Heart right ventricle (tissue), 16 donors: Measurements from ENCODE around the gene CCDC192. TPM values are rescaled to one million over a fixed set of nuclear protein-coding genes. Genes with fewer than 3 reads are reported as not detected.

Experiments used
- ATAC-seq, 8 donors: fragments of 200-7000 bp; cut with Tn5 transposase; one replicate each; pipeline ENCODE4 v1.9.1; 2020; ENCODE audit warnings: mild to moderate bottlenecking in 8 of 8, moderate library complexity in 8 of 8, moderate number of reproducible peaks in 1 of 8
- DNase-seq, 2 donors: peaks; one replicate each; pipeline ENCODE4 v3.0.0-alpha.2; 2020
- H3K27ac ChIP-seq, 10 donors: fragments of 200-600 bp; sonication (generic) in 2 of 10; one replicate each; pipeline versions ENCODE4 v1.5.0 to v1.8.0; 2020 to 2022; ENCODE audit warnings: mild to moderate bottlenecking in 3 of 10
- H3K27me3 ChIP-seq, 7 donors: fragments of 200-600 bp; one replicate each; pipeline ENCODE4 v1.8.0; 2021 to 2022; ENCODE audit warnings: mild to moderate bottlenecking in 2 of 7
- H3K36me3 ChIP-seq, 9 donors: fragments of 200-600 bp; sonication (generic) in 1 of 9; one replicate each; pipeline versions ENCODE4 v1.5.0 to v1.8.0; 2020 to 2022; ENCODE audit warnings: mild to moderate bottlenecking in 2 of 9
- H3K4me1 ChIP-seq, 9 donors: fragments of 200-600 bp; sonication (generic) in 1 of 9; one replicate each; pipeline versions ENCODE4 v1.5.0 to v1.8.0; 2020 to 2022; ENCODE audit warnings: mild to moderate bottlenecking in 4 of 9
- H3K4me3 ChIP-seq, 10 donors: fragments of 200-600 bp; sonication (generic) in 2 of 10; one replicate each; pipeline versions ENCODE4 v1.5.0 to v1.8.0; 2020 to 2022; ENCODE audit warnings: mild to moderate bottlenecking in 7 of 10, moderate library complexity in 2 of 10
- H3K9me3 ChIP-seq, 11 donors: fragments of 200-600 bp in 10 of 11; sonication (generic) in 2 of 11; one replicate each; pipeline versions ENCODE4 v1.5.0 to v1.8.0; 2013 to 2022; ENCODE audit warnings: mild to moderate bottlenecking in 2 of 11, control low read depth in 1 of 11, moderate library complexity in 1 of 11
- WGBS, 2 donors: extraction: QIAGEN DNeasy Blood & Tissue Kit; methylation state at CpG; one replicate each; pipeline ENCODE4 v1.1.7; 2013; ENCODE audit warnings: inconsistent platforms in 1 of 2; 5-methylcytosine and 5-hydroxymethylcytosine counted together
- intact Hi-C, 10 donors: fragments of 100-400 bp; cut with DNase I; formaldehyde crosslinking; loops; one replicate each; pipeline versions ENCODE4 v1.11.1 to v1.14.2; 2022
- polyA plus RNA-seq, 2 donors: library from polyadenylated mRNA; stranded (reverse); fragments of 200-250 nt; gene quantifications; one replicate each; pipeline ENCODE4 v1.2.3, GENCODE V29; 2013
- total RNA-seq, 10 donors: library from RNA; stranded (reverse); fragmentation: NEBNext Ultra II Directional in 3 of 10; extraction: Animal tissue kit (Norgen Biotek cat#: 25700) in 3 of 10; gene quantifications; one replicate each; pipeline versions ENCODE4 v1.2.1 to v1.2.4, GENCODE V29; 2021 to 2023
- TF ChIP-seq, protein P1 (sequence below), 9 donors: fragments of 200-600 bp; sonication (generic) in 2 of 9; IDR thresholded peaks; one replicate each; pipeline versions ENCODE4 v1.5.0 to v1.8.0; 2021 to 2022; ENCODE audit warnings: antibody characterized with exemption in 9 of 9, mild to moderate bottlenecking in 5 of 9, moderate library complexity in 1 of 9
- donor health status: Arrhythmogenic right ventricular cardiomyopathy.
- donor health status: ischemic (EF 13 %, LVEDD 7.1; RV severe dilation, severe dysfunction).
- donor health status: healthy with polysubstance abuse.
- donor health status: DM: no; HTN: yes; CAD: no.
- donor health status: DM: no; HTN: no; CAD: no.
- donor health status: ischemic (EF 25% LVEDD 6.9; RV normal size, moderate dysfunction).
- donor health status: ischemic (EF 25% LVEDD 5.7; RV mildly dilated, moderate dysfunction).
- donor health status: healthy.
- donor health status: DM: yes; HTN: yes; CAD: no.
- donor health status: Ischemic cardiomyopathy.
- donor health status: ischemic (EF 35%, LVEDD 5.7; RV mildly dilated, moderate dysfunction).
- donor health status: nonischemic (EF 11% LVEDD 7.7; RV severe dilation, severe dysfunction).
- donor health status: DM: yes; HTN: yes; CAD: no.
- donor health status: PGD.
- donor health status: ischemic (EF 29% LVEDD 5.4; RV normal size, mild dysfunction).
- donor health status: nonischemic (EF 23%, LVEDD 6.1; RV moderate dilation, normal function).

The CCDC192 gene
- total and polyA plus RNA-seq, 12 donors, result 0.13 to 0.76 (median 0.33) TPM; not detected in 8

DNA sequence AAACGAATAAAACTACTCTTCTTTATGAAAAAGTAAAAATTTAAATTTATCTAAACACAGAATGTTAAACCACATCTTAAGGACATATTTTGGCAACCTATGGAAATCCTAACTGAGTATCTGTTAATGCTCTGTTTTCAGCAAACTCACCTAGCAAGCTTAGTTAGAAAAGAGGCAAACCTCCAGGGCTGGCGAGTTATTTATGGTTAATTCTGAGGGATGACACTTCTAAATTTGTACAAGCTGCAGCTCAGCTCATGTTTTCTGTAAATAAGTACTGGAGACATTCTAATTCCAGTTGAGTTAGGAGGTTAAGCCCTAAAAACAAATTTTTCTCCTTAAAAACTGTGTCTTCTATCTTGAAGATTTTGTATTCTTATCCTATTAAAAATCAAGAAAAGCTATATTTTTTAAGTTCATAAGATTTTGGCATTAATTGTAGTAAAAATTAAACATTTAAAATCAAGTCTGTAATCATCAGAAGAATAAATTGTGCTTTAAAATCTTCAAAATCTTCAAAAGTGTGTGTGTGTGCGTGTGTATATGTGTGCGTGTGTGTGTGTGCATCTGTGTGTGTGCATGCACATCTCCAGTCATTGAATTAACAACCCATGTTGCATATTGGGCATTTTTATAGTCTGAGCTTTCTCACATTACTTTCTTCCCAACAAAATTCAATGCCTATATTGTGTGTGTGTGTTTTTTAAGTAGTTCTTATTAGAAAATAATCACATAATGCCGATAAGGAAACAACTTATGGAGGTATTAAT lies 127.8 kb downstream of the CCDC192 start:
- Histone ChIP-seq H3K27me3 (no peaks in the 10 kb centered on the region), H3K27ac (no peak overlapping the region), H3K4me3 (no peak overlapping the region), H3K9me3 (no peaks in the 10 kb centered on the region), H3K4me1 (peaks cover 0 to 15% (median 0%) of the 10 kb centered on the region in 9 donors), H3K36me3 (no peaks in the 10 kb centered on the region)
- WGBS, 2 donors, result 88 to 92% methylated on average over 5 of the region's 5 CpGs
- no peak for DNase-seq
- TF ChIP-seq, protein P1, sequence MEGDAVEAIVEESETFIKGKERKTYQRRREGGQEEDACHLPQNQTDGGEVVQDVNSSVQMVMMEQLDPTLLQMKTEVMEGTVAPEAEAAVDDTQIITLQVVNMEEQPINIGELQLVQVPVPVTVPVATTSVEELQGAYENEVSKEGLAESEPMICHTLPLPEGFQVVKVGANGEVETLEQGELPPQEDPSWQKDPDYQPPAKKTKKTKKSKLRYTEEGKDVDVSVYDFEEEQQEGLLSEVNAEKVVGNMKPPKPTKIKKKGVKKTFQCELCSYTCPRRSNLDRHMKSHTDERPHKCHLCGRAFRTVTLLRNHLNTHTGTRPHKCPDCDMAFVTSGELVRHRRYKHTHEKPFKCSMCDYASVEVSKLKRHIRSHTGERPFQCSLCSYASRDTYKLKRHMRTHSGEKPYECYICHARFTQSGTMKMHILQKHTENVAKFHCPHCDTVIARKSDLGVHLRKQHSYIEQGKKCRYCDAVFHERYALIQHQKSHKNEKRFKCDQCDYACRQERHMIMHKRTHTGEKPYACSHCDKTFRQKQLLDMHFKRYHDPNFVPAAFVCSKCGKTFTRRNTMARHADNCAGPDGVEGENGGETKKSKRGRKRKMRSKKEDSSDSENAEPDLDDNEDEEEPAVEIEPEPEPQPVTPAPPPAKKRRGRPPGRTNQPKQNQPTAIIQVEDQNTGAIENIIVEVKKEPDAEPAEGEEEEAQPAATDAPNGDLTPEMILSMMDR (IDR thresholded peaks at IDR 0.05), result no peak
- intact Hi-C loops, result no loop called here
- ATAC-seq, result no peak

DNA sequence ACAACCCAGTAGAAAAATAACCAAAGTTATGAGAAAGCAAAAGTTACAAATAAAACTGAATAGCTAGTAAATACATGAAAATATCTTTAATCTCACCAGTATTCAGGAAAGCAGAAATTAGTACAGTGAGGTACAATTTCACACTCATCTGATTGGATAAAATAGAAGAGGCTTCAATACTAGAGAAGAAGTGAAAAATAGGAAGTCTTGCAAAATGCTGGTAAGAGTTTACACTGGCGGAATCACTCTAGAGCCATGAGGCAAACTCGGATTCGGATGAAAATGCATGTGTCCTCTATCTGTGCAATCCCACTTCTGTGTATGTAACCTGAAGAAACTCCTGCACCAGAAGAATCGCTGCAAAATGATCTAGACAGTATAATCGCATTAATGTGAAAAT lies 128.9 kb downstream of the CCDC192 start:
- TF ChIP-seq, protein P1 (IDR thresholded peaks at IDR 0.05), result no peak
- Histone ChIP-seq H3K27me3 (no peaks in the 10 kb centered on the region), H3K27ac (no peak overlapping the region), H3K36me3 (no peaks in the 10 kb centered on the region), H3K9me3 (no peaks in the 10 kb centered on the region), H3K4me3 (no peak overlapping the region), H3K4me1 (peaks cover 0 to 15% (median 0%) of the 10 kb centered on the region in 9 donors)
- 94 to 97% methylated on average over 5 of the region's 5 CpGs for WGBS, 2 donors
- no peak for DNase-seq
- ATAC-seq, result no peak
- intact Hi-C loops, result no loop called here

DNA sequence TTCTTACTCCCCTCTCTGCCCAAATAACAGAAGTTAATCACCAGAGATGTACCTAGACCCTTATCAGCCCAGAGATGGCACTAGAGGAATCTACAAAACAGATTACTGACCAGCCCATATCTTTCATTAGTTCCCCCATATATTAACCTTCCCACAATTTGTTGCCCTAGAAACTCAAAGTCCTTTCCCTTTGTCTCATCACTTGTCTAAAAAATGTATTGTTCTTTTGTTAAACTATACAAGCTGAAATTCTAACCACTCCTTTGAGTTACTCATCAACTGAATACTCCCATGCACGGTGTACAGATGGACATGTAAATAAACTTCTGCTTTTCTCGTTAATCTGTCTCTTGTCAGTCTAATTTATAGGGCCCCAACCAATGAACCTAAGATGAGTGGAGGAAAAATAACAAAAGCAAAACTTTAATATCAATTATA lies 130.9 kb downstream of the CCDC192 start:
- TF ChIP-seq, protein P1 (IDR thresholded peaks at IDR 0.05), result no peak
- DNase-seq (no peak), ATAC-seq (no peak)
- Histone ChIP-seq H3K4me3 (no peak overlapping the region), H3K27me3 (no peaks in the 10 kb centered on the region), H3K36me3 (no peaks in the 10 kb centered on the region), H3K4me1 (peaks cover 0 to 15% (median 0%) of the 10 kb centered on the region in 9 donors), H3K9me3 (no peaks in the 10 kb centered on the region), H3K27ac (no peak overlapping the region)
- WGBS, 2 donors, result 40 to 54% methylated on average over 2 of the region's 2 CpGs
- intact Hi-C loops, result no loop called here

DNA sequence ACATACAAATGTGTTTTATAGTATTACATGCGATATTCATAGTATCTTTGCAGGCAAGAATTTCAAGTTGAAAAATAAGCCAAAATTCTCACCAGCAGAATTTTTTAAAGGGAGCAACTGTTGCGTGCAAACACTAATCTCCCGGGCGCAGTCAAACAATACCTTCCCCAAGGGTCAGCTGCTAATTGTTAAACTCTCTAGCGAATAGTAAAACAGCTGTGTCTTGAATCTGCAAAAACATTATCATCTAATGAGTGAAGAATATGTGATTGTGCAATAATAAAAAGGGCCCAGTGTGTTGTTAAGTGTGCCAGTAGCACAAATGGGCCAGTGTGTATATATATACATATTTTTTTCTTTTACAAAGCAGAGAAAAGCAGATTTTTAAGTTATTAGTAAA lies 131.4 kb downstream of the CCDC192 start:
- TF ChIP-seq, protein P1 (IDR thresholded peaks at IDR 0.05), result no peak
- H3K27me3 ChIP-seq, result no peaks in the 10 kb centered on the region
- no peaks in the 10 kb centered on the region for H3K9me3 ChIP-seq
- ATAC-seq (no peak), DNase-seq (no peak)
- WGBS, 2 donors, result 53 to 65% methylated on average over 5 of the region's 5 CpGs
- intact Hi-C loops, result no loop called here
- H3K27ac ChIP-seq, result no peak overlapping the region
- H3K4me3 ChIP-seq, result no peak overlapping the region
- H3K36me3 ChIP-seq, result no peaks in the 10 kb centered on the region
- H3K4me1 ChIP-seq, result peaks cover 0 to 15% (median 0%) of the 10 kb centered on the region in 9 donors
